ENCODE results near the gene EZH1. TPM values are rescaled to one million over a fixed set of nuclear protein-coding genes. Genes with fewer than 3 reads are reported as not detected.

The EZH1 gene
- total and polyA plus RNA-seq, 7 donors: 5.3 to 68.1 (median 41.5) TPM

DNA sequence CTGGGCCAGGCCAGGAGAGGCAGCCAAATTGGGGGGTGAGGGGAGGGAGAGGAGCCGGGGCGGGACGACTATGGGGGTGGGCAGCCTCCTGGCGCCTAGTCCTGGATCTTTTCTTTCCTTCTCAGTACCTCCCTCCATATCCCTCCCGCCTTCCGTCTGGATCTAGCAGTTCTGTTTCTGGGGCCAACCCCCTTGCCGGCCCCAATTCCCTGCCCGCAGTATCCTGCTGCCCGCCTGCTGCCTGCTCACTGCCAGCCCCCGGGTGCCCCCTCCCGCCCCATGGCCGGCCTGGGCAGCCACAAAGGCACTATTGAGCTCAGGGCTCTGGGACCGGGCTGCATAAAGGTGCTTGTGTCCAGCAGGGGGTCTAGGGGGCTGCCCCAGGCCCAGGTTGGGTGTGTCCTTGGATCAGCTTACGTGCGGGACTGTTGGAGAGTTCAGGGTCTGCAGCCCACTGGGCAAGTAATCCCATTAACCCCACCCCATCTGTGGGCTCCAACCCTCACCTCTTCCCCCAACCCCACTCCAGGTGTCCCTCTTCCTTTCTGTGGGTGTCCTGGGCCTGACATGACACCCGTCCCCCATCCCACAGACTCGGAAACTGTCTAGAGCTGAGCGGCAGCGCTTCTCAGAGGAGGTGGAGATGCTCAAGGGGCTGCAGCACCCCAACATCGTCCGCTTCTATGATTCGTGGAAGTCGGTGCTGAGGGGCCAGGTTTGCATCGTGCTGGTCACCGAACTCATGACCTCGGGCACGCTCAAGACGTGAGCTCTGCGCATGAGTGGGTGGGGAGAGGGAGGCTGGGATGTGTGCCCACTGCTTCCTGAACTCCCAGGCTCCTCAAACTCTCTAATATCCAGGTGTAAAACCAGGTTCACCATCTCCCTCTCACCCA lies 37.6 kb upstream of the EZH1 start:
- DNase-seq: no peak
- TF ChIP-seq, protein P1, sequence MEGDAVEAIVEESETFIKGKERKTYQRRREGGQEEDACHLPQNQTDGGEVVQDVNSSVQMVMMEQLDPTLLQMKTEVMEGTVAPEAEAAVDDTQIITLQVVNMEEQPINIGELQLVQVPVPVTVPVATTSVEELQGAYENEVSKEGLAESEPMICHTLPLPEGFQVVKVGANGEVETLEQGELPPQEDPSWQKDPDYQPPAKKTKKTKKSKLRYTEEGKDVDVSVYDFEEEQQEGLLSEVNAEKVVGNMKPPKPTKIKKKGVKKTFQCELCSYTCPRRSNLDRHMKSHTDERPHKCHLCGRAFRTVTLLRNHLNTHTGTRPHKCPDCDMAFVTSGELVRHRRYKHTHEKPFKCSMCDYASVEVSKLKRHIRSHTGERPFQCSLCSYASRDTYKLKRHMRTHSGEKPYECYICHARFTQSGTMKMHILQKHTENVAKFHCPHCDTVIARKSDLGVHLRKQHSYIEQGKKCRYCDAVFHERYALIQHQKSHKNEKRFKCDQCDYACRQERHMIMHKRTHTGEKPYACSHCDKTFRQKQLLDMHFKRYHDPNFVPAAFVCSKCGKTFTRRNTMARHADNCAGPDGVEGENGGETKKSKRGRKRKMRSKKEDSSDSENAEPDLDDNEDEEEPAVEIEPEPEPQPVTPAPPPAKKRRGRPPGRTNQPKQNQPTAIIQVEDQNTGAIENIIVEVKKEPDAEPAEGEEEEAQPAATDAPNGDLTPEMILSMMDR (IDR thresholded peaks at IDR 0.05): no peak
- TF ChIP-seq POLR2A (IDR thresholded peaks at IDR 0.05): no peak
- no peak for TF ChIP-seq EP300 (IDR thresholded peaks at IDR 0.05)
- TF ChIP-seq POLR2AphosphoS5 (IDR thresholded peaks at IDR 0.05): no peak
- Histone ChIP-seq H3K36me3 (peaks cover 9 to 23% (median 14%) of the 10 kb centered on the region in 4 donors), H3K4me3 (no peak overlapping the region), H3K27me3 (peaks cover 41 to 79% (median 73%) of the 10 kb centered on the region in 3 donors), H3K9me3 (no peaks in the 10 kb centered on the region), H3K27ac (no peak overlapping the region), H3K4me1 (peaks cover 0 to 27% (median 22%) of the 10 kb centered on the region in 4 donors)
- WGBS, 2 donors: 9 to 19% methylated on average over 29 of the region's 29 CpGs
- intact Hi-C loops (cut with DNase I): no loop called here

DNA sequence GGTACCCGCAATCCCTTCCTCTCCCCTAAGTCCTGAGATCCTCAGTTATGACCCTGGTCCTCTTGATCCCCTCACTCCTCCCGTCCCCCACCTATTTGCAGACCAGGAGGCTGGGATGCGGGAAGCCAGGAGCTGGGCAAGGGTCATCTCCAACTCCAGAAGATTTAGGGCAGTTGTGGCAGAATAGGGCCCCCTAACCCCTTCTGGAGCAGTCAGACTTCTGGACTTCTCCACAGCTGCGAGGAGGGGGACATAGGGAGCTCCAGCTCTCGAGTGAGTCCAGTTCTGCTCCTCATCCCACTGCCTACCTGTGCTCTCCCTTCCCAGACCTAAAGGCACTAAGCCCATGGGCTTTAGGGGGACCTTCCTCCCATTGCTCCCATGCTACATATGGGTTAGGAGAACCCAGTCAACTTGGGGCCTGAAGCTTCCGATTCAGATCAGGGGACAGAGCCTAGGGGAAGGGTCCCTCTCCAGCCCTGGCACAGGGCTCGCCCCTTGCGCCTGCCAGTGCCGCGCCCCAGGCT lies 36.9 kb upstream of the EZH1 start:
- DNase-seq: no peak
- Histone ChIP-seq H3K27me3 (peaks cover 41 to 71% (median 66%) of the 10 kb centered on the region in 3 donors), H3K27ac (no peak overlapping the region), H3K4me1 (peaks cover 0 to 27% (median 22%) of the 10 kb centered on the region in 4 donors), H3K36me3 (peaks cover 9 to 30% (median 18%) of the 10 kb centered on the region in 4 donors), H3K4me3 (no peak overlapping the region), H3K9me3 (no peaks in the 10 kb centered on the region)
- TF ChIP-seq POLR2AphosphoS5 (IDR thresholded peaks at IDR 0.05) (no peak), EP300 (IDR thresholded peaks at IDR 0.05) (no peak), POLR2A (IDR thresholded peaks at IDR 0.05) (no peak)
- TF ChIP-seq, protein P1 (IDR thresholded peaks at IDR 0.05): no peak
- 8 to 35% methylated on average over 10 of the region's 10 CpGs for WGBS, 2 donors
- intact Hi-C loops (cut with DNase I): no loop called here

DNA sequence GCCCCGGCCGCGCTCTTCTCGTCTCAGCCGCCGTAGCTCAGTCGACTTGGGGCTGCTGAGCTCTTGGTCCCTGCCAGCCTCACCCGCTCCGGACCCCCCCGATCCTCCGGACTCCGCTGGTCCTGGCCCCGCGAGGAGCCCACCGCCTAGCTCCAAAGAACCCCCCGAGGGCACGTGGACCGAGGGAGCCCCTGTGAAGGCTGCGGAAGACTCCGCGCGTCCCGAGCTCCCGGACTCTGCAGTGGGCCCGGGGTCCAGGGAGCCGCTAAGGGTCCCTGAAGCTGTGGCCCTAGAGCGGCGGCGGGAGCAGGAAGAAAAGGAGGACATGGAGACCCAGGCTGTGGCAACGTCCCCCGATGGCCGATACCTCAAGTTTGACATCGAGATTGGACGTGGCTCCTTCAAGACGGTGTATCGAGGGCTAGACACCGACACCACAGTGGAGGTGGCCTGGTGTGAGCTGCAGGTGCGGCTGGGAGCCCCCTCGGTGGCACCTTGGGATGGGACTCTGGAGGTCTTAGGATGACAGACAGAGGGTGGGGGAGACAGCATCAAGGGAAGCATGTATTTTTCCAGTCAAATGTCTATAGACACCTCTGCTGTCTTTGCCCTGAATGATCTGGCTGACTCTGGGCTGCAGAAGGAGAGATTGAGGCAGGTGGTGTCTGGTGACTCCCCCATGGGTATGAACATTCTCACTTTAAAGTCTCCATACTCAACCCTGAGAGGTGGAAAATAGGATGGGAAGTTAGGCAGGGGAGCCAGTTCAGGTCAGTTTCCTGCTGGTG lies 36.2 kb upstream of the EZH1 start:
- intact Hi-C loops (cut with DNase I): no loop called here
- H3K9me3 ChIP-seq: no peaks in the 10 kb centered on the region
- peak overlapping the region in 3 of 4 donors; percentile 33 to 47 (median 41) for H3K4me3 ChIP-seq
- WGBS, 2 donors: 2 to 5% methylated on average over 39 of the region's 39 CpGs
- peaks cover 36 to 65% (median 60%) of the 10 kb centered on the region in 3 donors for H3K27me3 ChIP-seq
- peak overlapping the region in 1 of 4 donors; percentile 62 for H3K27ac ChIP-seq
- peaks cover 0 to 27% (median 22%) of the 10 kb centered on the region in 4 donors for H3K4me1 ChIP-seq
- DNase-seq: no peak
- TF ChIP-seq, protein P1 (IDR thresholded peaks at IDR 0.05): no peak
- TF ChIP-seq POLR2AphosphoS5 (IDR thresholded peaks at IDR 0.05): peak in 1 of 4 donors; percentile 7
- H3K36me3 ChIP-seq: peaks cover 9 to 36% (median 21%) of the 10 kb centered on the region in 4 donors

DNA sequence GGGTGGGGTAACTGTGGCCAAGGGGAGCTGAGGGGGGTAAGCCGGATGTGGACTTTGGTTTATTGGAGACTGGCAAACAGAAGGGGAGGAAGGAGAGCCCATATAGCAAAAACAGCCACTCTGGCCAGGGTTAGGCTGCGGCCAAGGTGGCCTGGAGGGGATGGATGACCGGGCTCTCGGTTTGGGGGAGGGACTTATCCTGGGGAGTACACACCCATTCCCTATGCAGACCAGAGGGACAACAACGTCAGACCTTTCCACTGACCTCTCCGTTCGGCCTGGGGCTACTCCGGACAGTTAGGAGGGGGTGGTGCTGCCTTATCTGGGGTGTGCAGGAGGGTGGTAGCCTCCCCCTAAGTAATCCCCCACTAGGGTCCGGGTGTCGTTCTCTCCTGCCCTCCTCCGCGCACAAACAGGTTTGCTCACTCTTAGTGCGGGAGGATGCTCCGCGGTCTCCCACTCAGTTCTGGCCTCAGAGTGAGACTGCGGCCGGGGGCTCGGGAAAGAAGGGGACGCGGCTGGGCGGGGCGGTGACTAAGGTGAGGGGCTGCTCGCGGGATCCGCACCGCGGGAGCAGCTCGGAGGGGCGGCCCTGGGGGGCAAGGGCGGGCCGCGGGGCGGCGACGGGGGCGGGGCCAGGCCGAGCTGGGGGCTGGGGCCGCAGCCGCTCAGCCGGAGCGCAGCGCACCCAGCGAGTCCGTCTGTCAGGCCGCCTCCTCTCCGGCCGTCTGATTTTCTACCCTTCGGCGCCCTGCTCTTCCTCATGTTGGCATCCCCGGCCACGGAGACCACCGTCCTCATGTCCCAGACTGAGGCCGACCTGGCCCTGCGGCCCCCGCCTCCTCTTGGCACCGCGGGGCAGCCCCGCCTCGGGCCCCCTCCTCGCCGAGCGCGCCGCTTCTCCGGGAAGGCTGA lies 35.4 kb upstream of the EZH1 start, which contains the start of gene WNK4:
Gene WNK4 (plus strand): TSS at position 675 of the 915 bp plus-strand sequence. CDS start 89 bp downstream, at position 764.
- peak; percentile 57 for DNase-seq
- intact Hi-C loops (cut with DNase I): no loop called here
- peaks cover 9 to 45% (median 22%) of the 10 kb centered on the region in 4 donors for H3K36me3 ChIP-seq
- H3K4me1 ChIP-seq: peaks cover 0 to 24% (median 20%) of the 10 kb centered on the region in 4 donors
- peak within 1 kb of the TSS in 1 of 4 donors; percentile 62 for H3K27ac ChIP-seq
- TF ChIP-seq POLR2A (IDR thresholded peaks at IDR 0.05) (no peak), EP300 (IDR thresholded peaks at IDR 0.05) (no peak), POLR2AphosphoS5 (IDR thresholded peaks at IDR 0.05) (no peak)
- TF ChIP-seq, protein P1 (IDR thresholded peaks at IDR 0.05): no peak
- H3K4me3 ChIP-seq: peak within 1 kb of the TSS in 3 of 4 donors; percentile 33 to 47 (median 41)
- WGBS, 2 donors: 3 to 12% methylated on average over 65 of the region's 65 CpGs
- H3K27me3 ChIP-seq: peaks cover 32 to 56% (median 51%) of the 10 kb centered on the region in 3 donors
- H3K9me3 ChIP-seq: no peaks in the 10 kb centered on the region

All from sigmoid colon (tissue), 7 donors.